OCI-LY7 (cell line): Measurements from ENCODE around the gene SLC22A4. TPM values are rescaled to one million over a fixed set of nuclear protein-coding genes. Genes with fewer than 3 reads are reported as not detected.

ENCODE experiments used
- BruUV-seq: library from RNA; stranded (reverse); fragments of 400-500 nt; replicated peaks from 2 replicates; lab custom pipeline; 2021; lab: Mats Ljungman, UMichigan
- CTCF ChIA-PET: fragments of 300-600 bp; sonication (Branson Sonifier 250); formaldehyde crosslinking; loops from one replicate; lab custom pipeline; 2022; ENCODE audit warnings: antibody characterized with exemption; ENCODE audit not compliant: unreplicated experiment; lab: Charles Lee
- POLR2A ChIA-PET: fragments of 300-600 bp; sonication (Branson Sonifier 250); formaldehyde crosslinking; loops from one replicate; lab custom pipeline; 2022; ENCODE audit warnings: antibody characterized with exemption; lab: Charles Lee
- DNase-seq: peaks from one replicate; pipeline ENCODE4 v3.0.0-alpha.2; 2015; ENCODE audit warnings: low spot score
- H2AFZ ChIP-seq: fragments of 200-600 bp; sonication (generic), shearing (Covaris generic); 2 replicates; pipeline ENCODE4 v1.6.1; 2014; ENCODE audit warnings: mild to moderate bottlenecking, antibody characterized with exemption, low read length, moderate library complexity
- H3K27ac ChIP-seq: fragments of 200-600 bp; sonication (generic); 2 replicates; pipeline ENCODE4 v1.5.1; 2014; ENCODE audit warnings: mixed run types, low read depth, mild to moderate bottlenecking, moderate library complexity, low read length, inconsistent platforms; ENCODE audit not compliant: poor library complexity, severe bottlenecking
- H3K36me3 ChIP-seq: fragments of 200-600 bp; sonication (generic); 2 replicates; pipeline ENCODE4 v1.6.1; 2014; ENCODE audit warnings: mild to moderate bottlenecking, antibody characterized with exemption, low read length, moderate library complexity, mixed read lengths; ENCODE audit not compliant: insufficient read depth
- H3K4me1 ChIP-seq: fragments of 200-600 bp; sonication (generic); 2 replicates; pipeline ENCODE4 v1.5.1; 2014; ENCODE audit warnings: mild to moderate bottlenecking, low read length; ENCODE audit not compliant: insufficient read depth, poor library complexity, severe bottlenecking
- H3K4me2 ChIP-seq: fragments of 200-600 bp; sonication (generic); 2 replicates; pipeline ENCODE4 v1.6.1; 2014; ENCODE audit warnings: mild to moderate bottlenecking, low read length
- H3K4me3 ChIP-seq: fragments of 200-600 bp; sonication (generic); 2 replicates; pipeline ENCODE4 v1.5.1; 2014; ENCODE audit warnings: mild to moderate bottlenecking, low read depth, low read length; ENCODE audit not compliant: poor library complexity, severe bottlenecking
- H3K79me2 ChIP-seq: fragments of 200-600 bp; sonication (generic); 2 replicates; pipeline ENCODE4 v1.6.1; 2016; ENCODE audit warnings: low read depth, mild to moderate bottlenecking, low read length, moderate library complexity, mixed read lengths; ENCODE audit not compliant: insufficient read depth
- H3K9me2 ChIP-seq: fragments of 200-600 bp; sonication (generic); 2 replicates; pipeline ENCODE4 v1.6.1; 2016; ENCODE audit warnings: mild to moderate bottlenecking, low read length, mixed read lengths; ENCODE audit not compliant: insufficient read depth
- H3K9me3 ChIP-seq: fragments of 200-600 bp; sonication (generic); 2 replicates; pipeline ENCODE4 v1.6.1; 2014; ENCODE audit warnings: mild to moderate bottlenecking, mixed run types, low read length, mixed read lengths
- H4K20me1 ChIP-seq: fragments of 200-600 bp; sonication (generic); 2 replicates; pipeline ENCODE4 v1.6.1; 2014; ENCODE audit warnings: mild to moderate bottlenecking, antibody characterized with exemption, low read length, moderate library complexity, mixed read lengths; ENCODE audit not compliant: insufficient read depth
- EZH2phosphoT487 ChIP-seq: fragments of 200-600 bp; sonication (generic); IDR thresholded peaks from 2 replicates; pipeline ENCODE4 v1.6.1; 2018; ENCODE audit warnings: low read depth, borderline replicate concordance, mild to moderate bottlenecking, mixed run types, antibody characterized with exemption, low read length, moderate library complexity, mixed read lengths
- intact Hi-C: fragments of 100-400 bp; cut with micrococcal nuclease; formaldehyde crosslinking; loops from one replicate; pipeline ENCODE4 v1.10.0; 2022; ENCODE audit not compliant: unreplicated experiment
- total RNA-seq, 2 experiments: library from RNA; depleted of rRNA in 1 of 2; stranded (reverse); fragments of >200 nt in 1 of 2; shearing (Covaris generic) in 1 of 2; gene quantifications; 2 replicates each; pipeline ENCODE4 v1.2.3, GENCODE V29; 2014 to 2022
- TF ChIP-seq, protein P1 (sequence below): fragments of 200-600 bp; sonication (generic); conservative IDR thresholded peaks from 2 replicates; pipeline ENCODE4 v1.5.1; 2014; ENCODE audit warnings: mild to moderate bottlenecking, antibody characterized with exemption, low read length, moderate library complexity, mixed read lengths

Gene SLC22A4
- total RNA-seq, 2 experiments from 2014 or later: not detected

DNA sequence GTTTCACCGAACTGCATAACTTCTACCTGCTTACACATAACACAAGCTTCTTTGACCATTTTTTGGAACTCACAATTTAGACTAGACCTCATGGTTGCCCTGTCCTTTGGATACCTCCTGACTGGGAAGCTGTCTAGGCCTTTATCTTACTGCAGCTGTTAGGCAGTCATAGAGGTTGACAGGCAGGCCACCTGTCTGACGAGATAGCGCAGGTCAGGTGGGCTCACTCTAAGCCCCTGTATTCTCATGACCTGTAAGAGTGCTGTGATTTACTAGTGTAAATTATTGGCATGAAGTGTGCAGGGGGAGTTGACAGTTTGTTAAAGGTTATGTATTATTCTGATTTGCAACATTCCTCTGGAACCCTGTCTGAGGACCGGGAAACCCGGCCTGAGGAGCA, 29.0 kb downstream of the SLC22A4 start:
- no peak for DNase-seq
- Histone ChIP-seq H2AFZ (no peak overlapping the region), H3K4me1 (no peaks in the 10 kb centered on the region), H3K9me2 (no peaks in the 10 kb centered on the region), H3K4me2 (no peak overlapping the region), H4K20me1 (no peaks in the 10 kb centered on the region), H3K9me3 (no peaks in the 10 kb centered on the region), H3K79me2 (no peaks in the 10 kb centered on the region), H3K36me3 (no peaks in the 10 kb centered on the region), H3K27ac (no peak overlapping the region), H3K4me3 (no peak overlapping the region)
- no peak for TF ChIP-seq EZH2phosphoT487
- TF ChIP-seq, protein P1, sequence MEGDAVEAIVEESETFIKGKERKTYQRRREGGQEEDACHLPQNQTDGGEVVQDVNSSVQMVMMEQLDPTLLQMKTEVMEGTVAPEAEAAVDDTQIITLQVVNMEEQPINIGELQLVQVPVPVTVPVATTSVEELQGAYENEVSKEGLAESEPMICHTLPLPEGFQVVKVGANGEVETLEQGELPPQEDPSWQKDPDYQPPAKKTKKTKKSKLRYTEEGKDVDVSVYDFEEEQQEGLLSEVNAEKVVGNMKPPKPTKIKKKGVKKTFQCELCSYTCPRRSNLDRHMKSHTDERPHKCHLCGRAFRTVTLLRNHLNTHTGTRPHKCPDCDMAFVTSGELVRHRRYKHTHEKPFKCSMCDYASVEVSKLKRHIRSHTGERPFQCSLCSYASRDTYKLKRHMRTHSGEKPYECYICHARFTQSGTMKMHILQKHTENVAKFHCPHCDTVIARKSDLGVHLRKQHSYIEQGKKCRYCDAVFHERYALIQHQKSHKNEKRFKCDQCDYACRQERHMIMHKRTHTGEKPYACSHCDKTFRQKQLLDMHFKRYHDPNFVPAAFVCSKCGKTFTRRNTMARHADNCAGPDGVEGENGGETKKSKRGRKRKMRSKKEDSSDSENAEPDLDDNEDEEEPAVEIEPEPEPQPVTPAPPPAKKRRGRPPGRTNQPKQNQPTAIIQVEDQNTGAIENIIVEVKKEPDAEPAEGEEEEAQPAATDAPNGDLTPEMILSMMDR: no peak
- ChIA-PET CTCF (no interaction called here), POLR2A (no interaction called here)
- intact Hi-C loops: no loop called here
- BruUV-seq: no TSS peak

DNA sequence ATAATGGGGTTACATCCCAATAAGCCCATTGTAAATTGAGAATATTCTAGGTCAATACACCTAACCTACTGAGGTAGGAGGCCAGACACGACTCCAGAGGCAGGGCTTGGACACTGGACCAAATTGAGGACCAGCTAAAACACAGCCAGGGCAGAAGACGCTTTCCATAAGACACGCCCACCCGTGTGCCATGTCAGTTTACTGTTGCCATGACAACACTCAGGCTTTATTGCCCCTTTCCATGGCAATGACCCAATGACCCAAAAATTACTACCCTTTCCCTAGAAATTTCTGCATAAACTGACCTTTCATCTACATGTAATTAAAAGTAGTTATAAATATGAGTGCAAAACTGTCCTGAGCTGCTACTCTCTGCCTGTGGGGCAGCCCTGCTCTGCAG, 31.5 kb downstream of the SLC22A4 start:
- Histone ChIP-seq H3K4me2 (no peak overlapping the region), H3K4me1 (no peaks in the 10 kb centered on the region), H3K4me3 (no peak overlapping the region), H3K79me2 (no peaks in the 10 kb centered on the region), H3K36me3 (no peaks in the 10 kb centered on the region), H3K27ac (no peak overlapping the region), H3K9me2 (no peaks in the 10 kb centered on the region), H3K9me3 (no peaks in the 10 kb centered on the region), H4K20me1 (no peaks in the 10 kb centered on the region), H2AFZ (no peak overlapping the region)
- TF ChIP-seq, protein P1: no peak
- TF ChIP-seq EZH2phosphoT487: no peak
- ChIA-PET CTCF (no interaction called here), POLR2A (interaction anchor here (0.6 to 1.2 kb wide), 2 partner anchors 22 to 155 kb away, joined by 3 read pairs; no protein-coding TSS in a partner anchor)
- BruUV-seq: no TSS peak
- DNase-seq: no peak
- intact Hi-C loops: no loop called here

DNA sequence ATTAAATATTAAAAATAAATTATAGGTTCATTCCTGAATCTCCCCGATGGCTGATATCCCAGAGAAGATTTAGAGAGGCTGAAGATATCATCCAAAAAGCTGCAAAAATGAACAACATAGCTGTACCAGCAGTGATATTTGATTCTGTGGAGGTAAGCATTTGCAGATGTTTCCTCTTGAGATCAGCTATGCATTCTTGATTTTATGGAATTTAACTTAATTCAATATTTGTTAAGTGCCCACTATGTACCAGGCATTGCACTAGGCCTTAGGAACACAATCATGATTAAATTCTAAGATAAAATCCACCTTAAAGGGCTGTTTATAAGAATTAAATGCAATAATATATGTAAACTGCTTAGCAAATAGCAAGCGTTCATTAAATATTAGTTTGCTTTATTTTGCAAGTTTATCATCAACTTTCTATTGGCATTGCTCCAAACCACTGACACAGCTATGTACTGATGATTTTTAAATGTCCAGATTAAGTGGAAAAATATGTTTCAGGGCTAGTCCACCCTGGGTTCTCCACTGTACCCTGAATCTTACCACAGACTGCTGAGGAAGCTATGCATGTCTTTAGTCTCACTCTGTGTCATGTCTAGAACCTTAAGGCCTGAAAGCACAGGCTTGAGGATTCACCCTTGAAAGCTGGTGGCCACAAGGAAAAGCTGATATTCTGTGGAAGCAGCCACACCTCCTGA, 33.2 kb downstream of the SLC22A4 start:
- ChIA-PET POLR2A (interaction anchor here (0.7 kb wide), 1 partner anchor 60 kb away, joined by 3 read pairs; no protein-coding TSS in a partner anchor), CTCF (interaction anchor here (1.0 kb wide), 1 partner anchor 33 kb away, joined by 3 read pairs; the partner anchor contains the start of gene SLC22A4)
- Histone ChIP-seq H3K4me3 (no peak overlapping the region), H3K9me3 (no peaks in the 10 kb centered on the region), H4K20me1 (no peaks in the 10 kb centered on the region), H3K9me2 (no peaks in the 10 kb centered on the region), H3K27ac (no peak overlapping the region), H3K79me2 (no peaks in the 10 kb centered on the region), H2AFZ (no peak overlapping the region), H3K36me3 (no peaks in the 10 kb centered on the region), H3K4me1 (no peaks in the 10 kb centered on the region), H3K4me2 (no peak overlapping the region)
- no peak for DNase-seq
- BruUV-seq: no TSS peak
- TF ChIP-seq EZH2phosphoT487: no peak
- TF ChIP-seq, protein P1: no peak
- intact Hi-C loops: no loop called here
